Skeletal muscle tissue (tissue), 4 donors: ENCODE data around the gene ITPR1. TPM values are rescaled to one million over a fixed set of nuclear protein-coding genes. Genes with fewer than 3 reads are reported as not detected.

Experiments used
- H3K27ac ChIP-seq: one replicate; pipeline ENCODE4 v1.7.0; 2013; ENCODE audit warnings: mild to moderate bottlenecking, low read depth, low read length, inconsistent platforms
- H3K27me3 ChIP-seq, 3 donors: one replicate each; pipeline ENCODE4 v1.7.0; 2013; ENCODE audit warnings: low read length in 3 of 3; ENCODE audit not compliant: control insufficient read depth in 3 of 3, insufficient read depth in 3 of 3
- H3K36me3 ChIP-seq, 3 donors: one replicate each; pipeline ENCODE4 v1.7.0; 2013; ENCODE audit warnings: low read length in 3 of 3; ENCODE audit not compliant: control insufficient read depth in 3 of 3, insufficient read depth in 3 of 3
- H3K4me1 ChIP-seq, 3 donors: one replicate each; pipeline ENCODE4 v1.7.0; 2013; ENCODE audit warnings: low read length in 3 of 3, mild to moderate bottlenecking in 3 of 3; ENCODE audit not compliant: control insufficient read depth in 3 of 3, insufficient read depth in 3 of 3
- H3K4me3 ChIP-seq, 3 donors: one replicate each; pipeline ENCODE4 v1.7.0; 2013; ENCODE audit warnings: low read length in 3 of 3
- H3K9ac ChIP-seq, 3 donors: one replicate each; pipeline ENCODE4 v1.7.0; 2013; ENCODE audit warnings: low read length in 3 of 3, mild to moderate bottlenecking in 3 of 3, moderate library complexity in 2 of 3, low read depth in 1 of 3
- H3K9me3 ChIP-seq, 3 donors: one replicate each; pipeline ENCODE4 v1.7.0; 2013; ENCODE audit warnings: low read length in 3 of 3; ENCODE audit not compliant: control insufficient read depth in 3 of 3
- total RNA-seq: library from RNA; depleted of rRNA; stranded (reverse); fragments of >200 nt; gene quantifications from one replicate; pipeline ENCODE4 v1.2.3, GENCODE V29; 2014
- donor health status: Osteomylitis.

Gene ITPR1
- total RNA-seq, 1 donor from 2014 or later = 55.8 TPM

- H3K4me3 ChIP-seq = no peak overlapping the region
- H3K9me3 ChIP-seq = no peaks in the 10 kb centered on the region
- peaks cover 0 to 18% (median 11%) of the 10 kb centered on the region in 3 donors for H3K4me1 ChIP-seq
- H3K27me3 ChIP-seq = no peaks in the 10 kb centered on the region
- no peak overlapping the region for H3K27ac ChIP-seq
- H3K36me3 ChIP-seq = no peaks in the 10 kb centered on the region
- H3K9ac ChIP-seq = no peak overlapping the region
Observed at GRCh38 chr3:4581124-4581424, 87.9 kb downstream of the ITPR1 start.

DNA sequence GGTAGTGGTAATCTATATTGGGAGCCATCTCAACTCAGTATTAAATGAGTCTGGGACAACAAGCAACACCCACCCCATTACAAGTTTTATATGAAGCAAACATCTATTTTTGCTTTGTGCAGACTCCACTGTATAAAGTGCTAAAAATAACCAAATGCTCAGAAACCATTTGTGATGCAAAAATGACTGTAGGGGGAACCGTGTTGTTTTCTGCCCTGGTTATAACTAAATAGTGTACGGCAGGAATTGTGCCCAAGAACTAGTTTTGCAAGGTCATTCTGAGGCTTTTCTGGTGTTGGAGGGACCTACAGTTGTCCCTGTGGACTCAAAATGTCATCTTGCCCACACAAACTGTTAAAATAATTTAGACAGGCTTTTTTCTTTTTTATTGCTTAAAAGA is 88.3 kb downstream of the ITPR1 start:
- no peak overlapping the region for H3K27ac ChIP-seq
- no peaks in the 10 kb centered on the region for H3K9me3 ChIP-seq
- H3K9ac ChIP-seq = no peak overlapping the region
- H3K36me3 ChIP-seq = no peaks in the 10 kb centered on the region
- H3K4me3 ChIP-seq = no peak overlapping the region
- H3K27me3 ChIP-seq = no peaks in the 10 kb centered on the region
- H3K4me1 ChIP-seq = peaks cover 0 to 18% (median 11%) of the 10 kb centered on the region in 3 donors

GRCh38 chr3:4581920-4582611 is 88.9 kb downstream of the ITPR1 start:
- no peak overlapping the region for H3K4me3 ChIP-seq
- no peak overlapping the region for H3K27ac ChIP-seq
- H3K9ac ChIP-seq = no peak overlapping the region
- no peaks in the 10 kb centered on the region for H3K9me3 ChIP-seq
- no peaks in the 10 kb centered on the region for H3K36me3 ChIP-seq
- H3K4me1 ChIP-seq = peaks cover 0 to 18% (median 11%) of the 10 kb centered on the region in 3 donors
- H3K27me3 ChIP-seq = no peaks in the 10 kb centered on the region

DNA sequence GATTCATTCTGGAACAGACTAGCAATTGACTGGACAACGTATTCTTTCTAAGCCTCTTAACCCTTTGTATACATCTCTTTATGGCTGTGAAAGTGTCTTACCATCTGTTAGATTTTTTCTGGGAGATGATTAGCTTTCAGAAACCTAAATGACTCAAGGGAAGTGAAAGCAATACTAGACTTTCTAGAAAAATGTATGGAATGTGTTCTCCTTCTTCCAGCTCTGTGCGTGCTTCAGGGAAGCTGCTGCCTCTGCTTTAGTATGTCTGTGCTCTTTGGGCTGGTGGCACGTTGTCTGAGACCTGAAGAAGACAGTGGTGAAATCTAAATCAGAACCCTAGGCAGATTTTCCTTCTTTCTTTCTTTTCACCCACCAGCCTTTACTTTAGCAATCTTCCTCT is 89.5 kb downstream of the ITPR1 start:
- H3K36me3 ChIP-seq = no peaks in the 10 kb centered on the region
- no peaks in the 10 kb centered on the region for H3K27me3 ChIP-seq
- H3K4me3 ChIP-seq = no peak overlapping the region
- peak overlapping the region; percentile 57 for H3K27ac ChIP-seq
- H3K9ac ChIP-seq = peak overlapping the region in 1 of 3 donors; percentile 6
- peaks cover 0 to 18% (median 11%) of the 10 kb centered on the region in 3 donors for H3K4me1 ChIP-seq
- no peaks in the 10 kb centered on the region for H3K9me3 ChIP-seq

DNA sequence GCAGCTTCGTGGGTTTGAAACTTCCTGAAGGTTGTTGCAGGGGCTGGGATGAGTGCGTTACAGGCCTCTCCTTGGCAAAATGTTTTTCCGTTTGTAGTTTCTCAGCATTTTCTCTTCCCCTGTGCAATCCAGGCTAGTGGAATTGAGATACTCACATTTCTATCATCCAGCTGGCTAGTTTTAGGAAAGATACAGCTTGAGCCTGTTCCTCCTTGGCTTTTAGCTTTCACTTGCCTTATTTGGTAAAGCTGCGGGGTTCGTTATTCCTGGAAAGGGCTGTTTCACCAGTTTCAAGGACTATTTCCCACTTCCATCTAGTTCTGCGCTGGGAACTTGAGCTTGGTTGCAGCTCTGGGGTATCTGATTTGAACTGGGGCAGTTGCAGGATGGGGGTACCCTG is 90.3 kb downstream of the ITPR1 start:
- Histone ChIP-seq H3K27ac (peak overlapping the region; percentile 57), H3K9ac (peak overlapping the region in 1 of 3 donors; percentile 6), H3K9me3 (no peaks in the 10 kb centered on the region), H3K36me3 (no peaks in the 10 kb centered on the region), H3K4me1 (peaks cover 1 to 18% (median 12%) of the 10 kb centered on the region in 3 donors), H3K27me3 (no peaks in the 10 kb centered on the region), H3K4me3 (peak overlapping the region in 1 of 3 donors; percentile 39)

DNA sequence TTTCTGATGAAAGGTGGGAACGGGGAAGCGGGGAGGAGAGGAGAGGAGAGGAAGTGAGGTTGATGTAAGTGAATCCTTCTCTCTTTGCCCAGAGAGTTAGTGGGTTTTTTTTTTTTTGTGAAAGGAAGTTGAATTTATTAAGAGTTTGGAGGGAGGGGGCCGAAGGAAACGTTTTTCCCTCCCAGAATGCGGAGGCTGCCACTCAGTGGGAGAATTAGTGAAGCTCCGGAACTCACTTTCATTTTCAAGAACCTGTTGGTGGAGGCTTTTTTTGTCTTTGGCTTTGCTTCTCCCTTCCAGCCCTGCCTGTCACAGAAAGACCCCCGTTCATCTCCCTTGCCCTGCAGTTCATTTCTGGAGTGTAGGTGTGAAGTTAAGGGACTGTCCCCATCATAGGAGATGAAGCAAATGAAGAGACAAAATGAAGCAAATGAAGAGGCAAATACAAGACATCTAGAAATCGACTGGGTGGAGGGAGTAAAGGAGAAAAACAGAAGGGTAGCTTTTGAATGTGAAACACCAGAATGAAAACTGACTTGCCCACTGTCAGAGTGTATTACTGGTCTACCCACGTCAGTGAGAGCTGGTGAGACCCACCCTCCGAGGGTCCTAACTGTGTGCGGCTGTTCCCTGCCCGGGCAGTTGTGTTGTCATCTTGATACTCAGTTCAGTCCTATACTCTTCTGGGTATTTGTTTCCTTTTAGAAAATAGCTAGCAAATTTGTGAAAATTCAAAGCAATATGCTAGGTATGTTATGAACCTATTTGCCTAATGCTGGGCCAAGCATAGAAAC is 91.5 kb downstream of the ITPR1 start:
- peak overlapping the region; percentile 8 to 66 (median 62) for H3K9ac ChIP-seq
- no peaks in the 10 kb centered on the region for H3K27me3 ChIP-seq
- H3K4me3 ChIP-seq = peak overlapping the region; percentile 57 to 63 (median 62)
- H3K36me3 ChIP-seq = no peaks in the 10 kb centered on the region
- peaks cover 5 to 18% (median 14%) of the 10 kb centered on the region in 3 donors for H3K4me1 ChIP-seq
- no peaks in the 10 kb centered on the region for H3K9me3 ChIP-seq
- peak overlapping the region; percentile 57 for H3K27ac ChIP-seq

DNA sequence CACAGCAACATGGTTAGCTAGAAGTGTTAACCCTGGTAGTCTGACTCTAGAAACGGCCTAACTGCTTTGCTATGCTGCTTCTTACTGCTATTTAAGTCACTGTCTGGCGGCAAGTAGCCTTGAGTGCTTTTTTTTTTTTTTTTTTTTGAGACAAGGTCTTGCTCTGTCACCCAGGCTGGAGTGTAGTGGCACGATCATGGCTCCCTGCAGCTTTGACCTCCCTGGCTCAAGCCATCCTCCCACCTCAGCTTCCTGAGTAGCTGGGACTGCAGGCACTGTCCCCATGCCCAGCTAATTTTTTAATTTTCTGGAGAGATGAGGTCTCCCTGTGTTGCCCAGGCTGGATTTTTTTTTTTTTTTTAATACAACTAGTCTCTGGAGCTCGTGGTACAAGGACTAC is 93.2 kb downstream of the ITPR1 start:
- no peak overlapping the region for H3K27ac ChIP-seq

DNA sequence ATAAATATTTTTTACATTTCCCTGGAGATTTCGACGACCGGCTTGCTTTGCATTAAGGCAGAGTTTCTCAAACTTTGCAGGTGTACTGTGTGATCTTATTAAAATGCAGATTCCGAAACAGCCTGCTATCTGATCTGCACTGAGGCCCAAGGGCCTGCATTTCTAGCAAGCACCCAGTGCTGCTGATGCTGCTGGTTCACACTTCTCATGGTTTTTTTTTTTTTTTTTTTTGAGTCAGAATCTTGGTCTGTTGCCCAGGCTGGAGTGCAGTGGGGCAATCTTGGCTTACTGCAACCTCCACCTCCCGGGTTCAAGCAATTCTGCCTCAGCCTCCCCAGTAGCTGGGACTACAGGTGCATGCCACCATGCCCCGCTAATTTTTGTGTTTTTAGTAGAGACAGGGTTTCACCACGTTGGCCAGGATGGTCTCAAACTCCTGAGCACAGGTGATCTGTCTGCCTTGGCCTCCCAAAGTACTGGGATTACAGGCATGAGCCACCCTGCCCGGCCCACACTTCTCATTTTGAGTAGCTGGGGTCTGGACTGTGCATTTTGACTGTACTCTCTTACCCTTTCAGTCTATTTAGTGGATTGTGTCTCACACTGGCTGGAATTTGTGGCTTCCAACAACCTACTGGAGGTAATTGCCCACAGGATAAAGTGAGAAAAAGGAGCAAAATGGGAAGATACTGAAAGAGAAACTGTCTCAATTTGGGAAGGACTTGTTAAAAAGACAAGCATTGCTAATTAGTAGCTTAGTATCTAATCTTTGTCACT is 94.1 kb downstream of the ITPR1 start:
- Histone ChIP-seq H3K4me1 (peaks cover 5 to 15% (median 9%) of the 10 kb centered on the region in 3 donors), H3K4me3 (no peak overlapping the region), H3K27me3 (no peaks in the 10 kb centered on the region), H3K9me3 (no peaks in the 10 kb centered on the region), H3K9ac (no peak overlapping the region), H3K27ac (no peak overlapping the region), H3K36me3 (no peaks in the 10 kb centered on the region)

More for the DNA sequence above, 93.2 kb downstream of the ITPR1 start:
- H3K9me3 ChIP-seq = no peaks in the 10 kb centered on the region
- H3K36me3 ChIP-seq = no peaks in the 10 kb centered on the region
- H3K4me1 ChIP-seq = peaks cover 5 to 15% (median 10%) of the 10 kb centered on the region in 3 donors
- no peak overlapping the region for H3K4me3 ChIP-seq
- H3K9ac ChIP-seq = no peak overlapping the region
- no peaks in the 10 kb centered on the region for H3K27me3 ChIP-seq

GRCh38 chr3:4587838-4588105 is 94.6 kb downstream of the ITPR1 start:
- Histone ChIP-seq H3K36me3 (no peaks in the 10 kb centered on the region), H3K4me1 (peaks cover 5 to 11% (median 9%) of the 10 kb centered on the region in 3 donors), H3K9ac (no peak overlapping the region), H3K4me3 (no peak overlapping the region), H3K9me3 (no peaks in the 10 kb centered on the region), H3K27me3 (no peaks in the 10 kb centered on the region), H3K27ac (no peak overlapping the region)

- Histone ChIP-seq H3K27me3 (no peaks in the 10 kb centered on the region), H3K9ac (no peak overlapping the region), H3K36me3 (no peaks in the 10 kb centered on the region), H3K4me1 (peaks cover 5 to 9% (median 8%) of the 10 kb centered on the region in 3 donors), H3K27ac (no peak overlapping the region), H3K9me3 (no peaks in the 10 kb centered on the region), H3K4me3 (no peak overlapping the region)
Observed at GRCh38 chr3:4588466-4588865, 95.3 kb downstream of the ITPR1 start.
